Coronary artery (tissue), 2 donors: Measurements from ENCODE around the gene UVRAG.

Source experiments
- DNase-seq: peaks from one replicate; pipeline ENCODE4 v3.0.0-alpha.2; 2017; ENCODE audit warnings: low spot score
- H3K27ac ChIP-seq, 2 donors: fragments of 200-600 bp; sonication (generic); one replicate each; pipeline ENCODE4 v1.5.1; 2016 to 2019
- H3K4me3 ChIP-seq: fragments of 200-600 bp; sonication (generic); 2 replicates; pipeline ENCODE4 v1.5.1; 2016; ENCODE audit warnings: mild to moderate bottlenecking, moderate library complexity
- TF ChIP-seq, protein P1 (sequence below): fragments of 200-600 bp; sonication (generic); IDR thresholded peaks from one replicate; pipeline ENCODE4 v1.5.1; 2019; ENCODE audit warnings: antibody characterized with exemption

The UVRAG gene

DNA sequence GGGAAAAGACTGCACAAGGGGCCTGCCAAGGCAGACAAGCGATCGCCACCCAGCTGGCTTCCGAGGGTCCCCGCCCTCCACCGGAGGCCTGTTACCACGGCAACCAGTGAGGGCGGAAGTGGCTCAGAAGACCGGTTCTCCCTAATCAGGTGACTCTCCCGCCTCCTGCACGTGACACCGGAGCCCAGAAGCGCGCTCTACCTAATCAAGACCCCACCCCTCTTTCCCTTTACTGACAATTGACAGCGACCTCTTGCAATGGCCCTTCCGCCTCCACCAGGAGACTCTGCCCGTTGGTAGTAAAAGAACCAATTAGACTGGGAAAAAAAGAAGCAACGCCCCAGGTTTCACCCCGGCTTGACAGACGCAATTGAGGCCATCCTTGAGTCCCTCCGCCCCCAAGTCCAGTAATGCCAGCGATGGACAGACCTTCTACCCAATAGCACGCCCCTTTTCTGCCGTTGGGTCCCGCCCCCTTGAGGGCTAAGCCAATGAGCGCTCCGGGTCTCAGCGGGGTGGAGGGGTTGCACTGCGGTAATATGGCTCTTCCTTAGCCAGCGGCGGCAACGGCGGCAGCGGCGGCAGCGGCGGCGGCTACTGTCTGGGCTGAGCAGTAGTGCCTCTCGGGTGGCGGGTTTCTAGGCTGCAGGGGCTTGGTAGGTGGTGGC lies at the start of gene UVRAG:
Gene UVRAG, plus strand, starts transcription at position 534 of the 668 bp plus-strand sequence. CDS start 198 bp downstream, outside the sequence.
- TF ChIP-seq, protein P1, sequence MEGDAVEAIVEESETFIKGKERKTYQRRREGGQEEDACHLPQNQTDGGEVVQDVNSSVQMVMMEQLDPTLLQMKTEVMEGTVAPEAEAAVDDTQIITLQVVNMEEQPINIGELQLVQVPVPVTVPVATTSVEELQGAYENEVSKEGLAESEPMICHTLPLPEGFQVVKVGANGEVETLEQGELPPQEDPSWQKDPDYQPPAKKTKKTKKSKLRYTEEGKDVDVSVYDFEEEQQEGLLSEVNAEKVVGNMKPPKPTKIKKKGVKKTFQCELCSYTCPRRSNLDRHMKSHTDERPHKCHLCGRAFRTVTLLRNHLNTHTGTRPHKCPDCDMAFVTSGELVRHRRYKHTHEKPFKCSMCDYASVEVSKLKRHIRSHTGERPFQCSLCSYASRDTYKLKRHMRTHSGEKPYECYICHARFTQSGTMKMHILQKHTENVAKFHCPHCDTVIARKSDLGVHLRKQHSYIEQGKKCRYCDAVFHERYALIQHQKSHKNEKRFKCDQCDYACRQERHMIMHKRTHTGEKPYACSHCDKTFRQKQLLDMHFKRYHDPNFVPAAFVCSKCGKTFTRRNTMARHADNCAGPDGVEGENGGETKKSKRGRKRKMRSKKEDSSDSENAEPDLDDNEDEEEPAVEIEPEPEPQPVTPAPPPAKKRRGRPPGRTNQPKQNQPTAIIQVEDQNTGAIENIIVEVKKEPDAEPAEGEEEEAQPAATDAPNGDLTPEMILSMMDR, result no peak
- H3K27ac ChIP-seq, result peak within 1 kb of the TSS; percentile 97
- DNase-seq, result peak; percentile 100

DNA sequence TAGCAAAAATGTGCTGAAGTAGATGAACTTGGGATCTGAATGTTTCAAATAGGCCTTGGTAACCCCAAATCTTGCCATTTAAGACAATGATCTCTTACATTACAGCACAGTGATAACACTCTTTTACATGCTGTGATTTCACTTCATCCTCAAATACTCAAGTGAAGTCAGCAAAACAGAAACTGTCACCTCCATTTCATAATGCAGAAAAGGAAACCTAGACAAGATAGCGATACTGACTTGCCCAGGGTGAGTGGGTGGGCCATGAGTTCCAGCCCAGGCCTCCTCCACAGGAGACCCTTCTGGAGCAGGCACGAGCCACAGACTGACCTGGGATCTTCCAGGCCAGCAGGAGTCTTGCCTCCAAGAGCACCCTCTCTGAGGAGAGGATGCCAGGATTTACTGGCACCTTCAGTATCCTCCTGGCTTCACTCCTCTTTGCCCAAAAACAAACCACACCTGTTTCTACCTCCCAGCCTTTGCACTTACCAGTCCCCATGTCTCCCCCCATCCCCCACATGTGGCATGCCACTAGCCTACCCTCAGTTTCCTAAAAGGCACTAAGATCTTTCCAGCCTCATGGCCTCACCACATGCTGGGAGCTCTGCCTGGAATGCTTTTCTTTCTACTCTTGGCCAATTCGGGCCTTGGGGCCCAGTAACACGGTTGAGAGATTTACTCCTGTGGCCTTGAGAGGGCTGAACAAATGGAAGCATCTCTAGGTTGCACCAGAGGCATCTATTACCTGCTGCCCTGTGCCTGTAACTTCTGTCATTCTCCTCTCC lies 48.4 kb upstream of the UVRAG start:
- no peak for DNase-seq
- Histone ChIP-seq H3K27ac (no peak overlapping the region), H3K4me3 (no peak overlapping the region)
- TF ChIP-seq, protein P1, result no peak

More for the DNA sequence above, at the start of gene UVRAG:
- H3K4me3 ChIP-seq, result peak within 1 kb of the TSS; percentile 86

DNA sequence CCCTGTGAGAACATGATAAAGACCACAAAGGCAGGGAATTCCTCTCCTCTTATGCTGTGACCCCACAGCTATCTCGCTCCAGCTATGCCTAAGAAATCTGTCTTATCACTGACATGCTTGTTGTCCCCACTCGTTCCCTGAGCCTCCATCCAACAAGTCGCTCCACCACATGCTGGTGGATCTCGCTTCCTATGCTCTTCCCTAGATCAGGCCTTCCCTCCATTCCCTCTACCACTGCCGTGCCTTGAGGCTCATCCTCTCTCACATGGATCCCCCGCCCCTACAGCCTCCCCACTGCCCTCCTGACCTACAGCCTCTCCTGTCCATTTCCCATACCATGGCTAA lies 47.8 kb upstream of the UVRAG start:
- DNase-seq, result no peak
- Histone ChIP-seq H3K4me3 (no peak overlapping the region), H3K27ac (no peak overlapping the region)
- TF ChIP-seq, protein P1, result no peak

GRCh38 chr11:75767793-75768111 lies 47.3 kb upstream of the UVRAG start:
- H3K27ac ChIP-seq, result no peak overlapping the region
- TF ChIP-seq, protein P1, result no peak
- no peak for DNase-seq

DNA sequence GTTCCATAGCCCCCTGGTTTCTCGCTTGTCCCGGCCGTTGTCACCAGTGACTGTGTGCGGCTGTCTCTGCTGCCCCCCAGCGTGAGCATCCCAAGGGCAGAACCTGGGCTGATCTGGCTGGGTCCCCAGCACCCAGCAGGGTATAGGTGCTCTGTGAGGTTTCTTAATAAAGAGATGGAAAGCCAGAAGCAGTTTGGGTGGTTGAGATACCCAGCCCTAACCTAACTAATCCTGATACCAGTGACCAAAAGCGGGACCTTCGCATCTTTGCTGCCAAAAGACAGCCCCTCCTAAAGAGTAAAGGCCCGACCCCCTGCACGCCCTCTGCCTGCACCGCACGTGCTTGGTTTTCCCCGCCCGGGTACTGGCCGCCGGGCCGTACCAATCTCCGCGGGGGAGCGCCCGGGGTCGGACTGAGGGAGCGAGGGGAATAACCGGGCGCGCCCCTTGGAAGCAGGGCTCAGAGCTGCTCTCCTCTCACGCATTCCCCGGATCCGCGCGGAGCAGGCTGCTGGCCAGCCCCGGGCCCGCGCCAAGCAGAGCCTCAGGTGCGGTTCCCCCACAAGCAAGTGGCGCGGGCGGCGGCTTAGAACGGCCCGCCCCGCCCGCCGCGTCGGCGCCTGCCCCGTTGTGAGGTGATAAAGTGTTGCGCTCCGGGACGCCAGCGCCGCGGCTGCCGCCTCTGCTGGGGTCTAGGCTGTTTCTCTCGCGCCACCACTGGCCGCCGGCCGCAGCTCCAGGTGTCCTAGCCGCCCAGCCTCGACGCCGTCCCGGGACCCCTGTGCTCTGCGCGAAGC lies 46.7 kb upstream of the UVRAG start, which contains the start of gene DGAT2:
Gene DGAT2, plus strand, starts transcription at position 667 of the 797 bp plus-strand sequence. CDS start 214 bp downstream, outside the sequence.
- no peak for DNase-seq
- TF ChIP-seq, protein P1, result no peak
- Histone ChIP-seq H3K4me3 (peak within 1 kb of the TSS; percentile 76), H3K27ac (no peak within 1 kb of the TSS)

More at GRCh38 chr11:75767793-75768111, 47.3 kb upstream of the UVRAG start:
- peak overlapping the region; percentile 76 for H3K4me3 ChIP-seq

- TF ChIP-seq, protein P1, result no peak
- Histone ChIP-seq H3K4me3 (peak overlapping the region; percentile 76), H3K27ac (no peak overlapping the region)
- DNase-seq, result no peak
These were observed 45.9 kb upstream of the UVRAG start for GRCh38 chr11:75768909-75769771.
